ENCODE data around the gene KCTD16. TPM values are rescaled to one million over a fixed set of nuclear protein-coding genes. Genes with fewer than 3 reads are reported as not detected.

Gene KCTD16
- total RNA-seq, 1 donor from 2014 or later: 0.64 TPM

DNA sequence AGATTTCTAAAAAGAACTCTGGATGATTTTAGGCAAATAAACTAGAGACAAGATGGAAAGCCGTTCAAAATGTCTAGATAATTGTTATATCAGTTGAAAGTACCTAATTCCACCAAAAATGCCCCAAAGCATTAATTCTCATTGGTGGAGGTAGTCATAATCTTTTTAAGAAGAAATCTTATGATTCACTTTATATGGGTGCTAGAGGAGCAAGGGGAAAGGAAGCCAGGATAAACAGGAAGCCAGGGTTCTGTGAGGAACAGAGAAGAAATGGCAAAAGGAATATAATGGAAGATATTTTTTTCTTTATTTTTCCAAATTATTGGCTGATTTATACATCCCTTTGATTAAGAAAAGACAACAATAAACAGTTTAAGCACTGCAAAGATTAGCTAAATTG lies 8.0 kb upstream of the KCTD16 start:
- TF ChIP-seq, protein P1, sequence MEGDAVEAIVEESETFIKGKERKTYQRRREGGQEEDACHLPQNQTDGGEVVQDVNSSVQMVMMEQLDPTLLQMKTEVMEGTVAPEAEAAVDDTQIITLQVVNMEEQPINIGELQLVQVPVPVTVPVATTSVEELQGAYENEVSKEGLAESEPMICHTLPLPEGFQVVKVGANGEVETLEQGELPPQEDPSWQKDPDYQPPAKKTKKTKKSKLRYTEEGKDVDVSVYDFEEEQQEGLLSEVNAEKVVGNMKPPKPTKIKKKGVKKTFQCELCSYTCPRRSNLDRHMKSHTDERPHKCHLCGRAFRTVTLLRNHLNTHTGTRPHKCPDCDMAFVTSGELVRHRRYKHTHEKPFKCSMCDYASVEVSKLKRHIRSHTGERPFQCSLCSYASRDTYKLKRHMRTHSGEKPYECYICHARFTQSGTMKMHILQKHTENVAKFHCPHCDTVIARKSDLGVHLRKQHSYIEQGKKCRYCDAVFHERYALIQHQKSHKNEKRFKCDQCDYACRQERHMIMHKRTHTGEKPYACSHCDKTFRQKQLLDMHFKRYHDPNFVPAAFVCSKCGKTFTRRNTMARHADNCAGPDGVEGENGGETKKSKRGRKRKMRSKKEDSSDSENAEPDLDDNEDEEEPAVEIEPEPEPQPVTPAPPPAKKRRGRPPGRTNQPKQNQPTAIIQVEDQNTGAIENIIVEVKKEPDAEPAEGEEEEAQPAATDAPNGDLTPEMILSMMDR (IDR thresholded peaks at IDR 0.05): no peak
- Histone ChIP-seq H3K4me1 (peaks cover 0 to under 1% of the 10 kb centered on the region in 2 donors), H3K9me3 (no peaks in the 10 kb centered on the region), H3K27me3 (no peaks in the 10 kb centered on the region), H3K27ac (no peak overlapping the region), H3K4me3 (no peak overlapping the region), H3K36me3 (peaks cover 47 to 75% of the 10 kb centered on the region in 2 donors)
- intact Hi-C loops (cut with DNase I): no loop called here
- DNase-seq (ENCODE audit: low spot score in 2 of 2): no peak

GRCh38 chr5:144166696-144167095 lies 4.0 kb upstream of the KCTD16 start:
- Histone ChIP-seq H3K4me1 (peaks cover 0 to 5% of the 10 kb centered on the region in 2 donors), H3K4me3 (no peak overlapping the region), H3K27me3 (no peaks in the 10 kb centered on the region), H3K36me3 (peaks cover 33 to 46% of the 10 kb centered on the region in 2 donors), H3K9me3 (no peaks in the 10 kb centered on the region), H3K27ac (no peak overlapping the region)
- TF ChIP-seq, protein P1 (IDR thresholded peaks at IDR 0.05): no peak
- intact Hi-C loops (cut with DNase I): no loop called here
- DNase-seq (ENCODE audit: low spot score in 2 of 2): no peak

GRCh38 chr5:144167998-144168397 lies 2.7 kb upstream of the KCTD16 start:
- no peak for DNase-seq (ENCODE audit: low spot score in 2 of 2)
- H3K27ac ChIP-seq: no peak overlapping the region
- H3K4me1 ChIP-seq: peaks cover 0 to 5% of the 10 kb centered on the region in 2 donors
- H3K4me3 ChIP-seq: peak overlapping the region in 1 of 2 donors; percentile 24
- TF ChIP-seq, protein P1 (IDR thresholded peaks at IDR 0.05): no peak
- intact Hi-C loops (cut with DNase I): no loop called here
- H3K36me3 ChIP-seq: peaks cover 27 to 33% of the 10 kb centered on the region in 2 donors
- H3K9me3 ChIP-seq: no peaks in the 10 kb centered on the region
- no peaks in the 10 kb centered on the region for H3K27me3 ChIP-seq

DNA sequence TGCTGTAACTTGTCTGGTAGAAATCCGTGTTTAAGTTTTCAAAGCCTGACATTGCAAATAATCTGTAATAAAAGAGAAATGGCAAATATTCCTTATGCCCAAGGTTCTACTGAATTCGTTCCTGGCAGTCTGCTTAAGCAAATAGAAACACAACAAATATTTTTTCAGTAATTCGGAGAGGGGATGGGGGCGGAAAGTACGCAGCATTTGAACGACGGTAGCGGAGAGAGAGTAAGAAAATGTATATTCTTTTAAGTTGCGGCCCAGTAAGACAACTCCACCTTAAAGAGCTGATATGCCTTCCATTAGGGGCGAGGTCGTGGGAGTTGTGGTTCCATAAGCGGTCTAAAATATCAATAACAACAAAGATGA lies 783 bp upstream of the KCTD16 start:
- H3K4me1 ChIP-seq: peaks cover 0 to 5% of the 10 kb centered on the region in 2 donors

DNA sequence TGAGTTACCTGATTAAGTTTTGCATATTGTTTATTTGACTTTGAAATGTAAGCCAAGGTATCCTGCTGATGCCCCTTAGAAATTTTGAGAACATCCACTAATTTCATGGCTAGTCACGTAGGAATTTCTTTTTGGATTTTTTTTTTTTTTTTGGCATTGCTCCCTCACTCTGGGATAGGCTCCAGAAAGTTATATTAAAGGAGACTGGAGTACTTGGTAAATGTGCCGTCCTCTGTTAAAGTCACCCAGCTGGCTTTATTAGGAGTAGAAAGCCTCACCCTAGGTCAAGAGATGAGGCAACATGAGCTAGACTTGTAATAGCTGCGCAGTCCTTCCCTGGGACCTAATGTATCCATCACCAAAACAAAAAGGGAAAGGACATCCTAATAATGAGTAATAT lies 3.1 kb downstream of the KCTD16 start:
- no peaks in the 10 kb centered on the region for H3K36me3 ChIP-seq
- DNase-seq (ENCODE audit: low spot score in 2 of 2): no peak
- no peak overlapping the region for H3K27ac ChIP-seq
- TF ChIP-seq, protein P1 (IDR thresholded peaks at IDR 0.05): no peak
- no peak overlapping the region for H3K4me3 ChIP-seq
- intact Hi-C loops (cut with DNase I): no loop called here
- no peaks in the 10 kb centered on the region for H3K9me3 ChIP-seq
- no peaks in the 10 kb centered on the region for H3K4me1 ChIP-seq
- H3K27me3 ChIP-seq: no peaks in the 10 kb centered on the region

More for the DNA sequence above, 783 bp upstream of the KCTD16 start:
- peak overlapping the region; percentile 68 to 79 for H3K27ac ChIP-seq
- peak overlapping the region; percentile 89 to 97 for H3K4me3 ChIP-seq
- intact Hi-C loops (cut with DNase I): no loop called here
- H3K9me3 ChIP-seq: no peaks in the 10 kb centered on the region
- DNase-seq (ENCODE audit: low spot score in 2 of 2): no peak
- TF ChIP-seq, protein P1 (IDR thresholded peaks at IDR 0.05): no peak
- no peaks in the 10 kb centered on the region for H3K27me3 ChIP-seq
- peaks cover 8 to 14% of the 10 kb centered on the region in 2 donors for H3K36me3 ChIP-seq

GRCh38 chr5:144177548-144177947 lies 6.9 kb downstream of the KCTD16 start:
- Histone ChIP-seq H3K36me3 (no peaks in the 10 kb centered on the region), H3K27ac (no peak overlapping the region), H3K9me3 (no peaks in the 10 kb centered on the region), H3K27me3 (no peaks in the 10 kb centered on the region), H3K4me3 (no peak overlapping the region), H3K4me1 (no peaks in the 10 kb centered on the region)
- TF ChIP-seq, protein P1 (IDR thresholded peaks at IDR 0.05): no peak
- intact Hi-C loops (cut with DNase I): no loop called here
- DNase-seq (ENCODE audit: low spot score in 2 of 2): no peak
